ENCODE results near the gene MACROD2. TPM values are rescaled to one million over a fixed set of nuclear protein-coding genes. Genes with fewer than 3 reads are reported as not detected.

Gene MACROD2
- total RNA-seq, 2 experiments from 2014 or later, result not detected

- no peaks in the 10 kb centered on the region for H3K27me3 Mint-ChIP-seq
- peaks cover 10% of the 10 kb centered on the region for H3K9me3 Mint-ChIP-seq
- no peak overlapping the region for H3K4me3 Mint-ChIP-seq
- no peak for DNase-seq
- no peaks in the 10 kb centered on the region for H3K4me1 Mint-ChIP-seq
- no peak overlapping the region for H3K27ac Mint-ChIP-seq
- no peaks in the 10 kb centered on the region for H3K36me3 Mint-ChIP-seq (ENCODE audit: low read depth)
- POLR2A ChIA-PET, result no interaction called here
- CTCF ChIA-PET, result no interaction called here
Measured at GRCh38 chr20:15036948-15037347, 1041.6 kb downstream of the MACROD2 start.

- CTCF ChIA-PET, result no interaction called here
- no peaks in the 10 kb centered on the region for H3K36me3 Mint-ChIP-seq (ENCODE audit: low read depth)
- H3K4me3 Mint-ChIP-seq, result no peak overlapping the region
Measured at GRCh38 chr20:15039088-15039752, 1043.9 kb downstream of the MACROD2 start.

GRCh38 chr20:15042723-15043122 lies 1047.4 kb downstream of the MACROD2 start:
- ChIA-PET POLR2A (no interaction called here), CTCF (no interaction called here)
- H3K9me3 Mint-ChIP-seq, result peaks cover 17% of the 10 kb centered on the region
- H3K27ac Mint-ChIP-seq, result no peak overlapping the region
- H3K27me3 Mint-ChIP-seq, result no peaks in the 10 kb centered on the region
- no peaks in the 10 kb centered on the region for H3K36me3 Mint-ChIP-seq (ENCODE audit: low read depth)
- DNase-seq, result no peak
- H3K4me3 Mint-ChIP-seq, result no peak overlapping the region
- H3K4me1 Mint-ChIP-seq, result no peaks in the 10 kb centered on the region

More at GRCh38 chr20:15039088-15039752, 1043.9 kb downstream of the MACROD2 start:
- Mint-ChIP-seq H3K9me3 (peaks cover 14% of the 10 kb centered on the region), H3K27ac (no peak overlapping the region), H3K27me3 (no peaks in the 10 kb centered on the region), H3K4me1 (no peaks in the 10 kb centered on the region)
- POLR2A ChIA-PET, result no interaction called here
- DNase-seq, result no peak

- Mint-ChIP-seq H3K36me3 (ENCODE audit: low read depth) (no peaks in the 10 kb centered on the region), H3K9me3 (peaks cover 11% of the 10 kb centered on the region), H3K4me3 (no peak overlapping the region), H3K27me3 (no peaks in the 10 kb centered on the region), H3K4me1 (no peaks in the 10 kb centered on the region), H3K27ac (no peak overlapping the region)
- ChIA-PET CTCF (no interaction called here), POLR2A (no interaction called here)
- DNase-seq, result no peak
Measured at GRCh38 chr20:15045246-15045645, 1049.9 kb downstream of the MACROD2 start.

GRCh38 chr20:15047042-15047441 lies 1051.7 kb downstream of the MACROD2 start:
- H3K9me3 Mint-ChIP-seq, result peaks cover 11% of the 10 kb centered on the region
- ChIA-PET CTCF (no interaction called here), POLR2A (no interaction called here)
- H3K27ac Mint-ChIP-seq, result no peak overlapping the region
- H3K4me1 Mint-ChIP-seq, result no peaks in the 10 kb centered on the region
- no peak overlapping the region for H3K4me3 Mint-ChIP-seq
- no peaks in the 10 kb centered on the region for H3K27me3 Mint-ChIP-seq
- H3K36me3 Mint-ChIP-seq (ENCODE audit: low read depth), result no peaks in the 10 kb centered on the region
- no peak for DNase-seq

GRCh38 chr20:15047601-15048000 lies 1052.3 kb downstream of the MACROD2 start:
- no peak for DNase-seq
- no peaks in the 10 kb centered on the region for H3K4me1 Mint-ChIP-seq
- CTCF ChIA-PET, result no interaction called here
- no peak overlapping the region for H3K27ac Mint-ChIP-seq
- no peaks in the 10 kb centered on the region for H3K36me3 Mint-ChIP-seq (ENCODE audit: low read depth)
- H3K4me3 Mint-ChIP-seq, result no peak overlapping the region
- POLR2A ChIA-PET, result no interaction called here
- peaks cover 13% of the 10 kb centered on the region for H3K9me3 Mint-ChIP-seq
- H3K27me3 Mint-ChIP-seq, result no peaks in the 10 kb centered on the region

GRCh38 chr20:15056246-15056645 lies 1060.9 kb downstream of the MACROD2 start:
- Mint-ChIP-seq H3K36me3 (ENCODE audit: low read depth) (no peaks in the 10 kb centered on the region), H3K27ac (no peak overlapping the region), H3K9me3 (peaks cover 8% of the 10 kb centered on the region), H3K4me3 (no peak overlapping the region), H3K4me1 (no peaks in the 10 kb centered on the region), H3K27me3 (no peaks in the 10 kb centered on the region)
- DNase-seq, result no peak
- ChIA-PET POLR2A (no interaction called here), CTCF (no interaction called here)

GRCh38 chr20:15058841-15059240 lies 1063.5 kb downstream of the MACROD2 start:
- no peak for DNase-seq
- ChIA-PET POLR2A (no interaction called here), CTCF (no interaction called here)
- Mint-ChIP-seq H3K27ac (no peak overlapping the region), H3K4me3 (no peak overlapping the region), H3K36me3 (ENCODE audit: low read depth) (no peaks in the 10 kb centered on the region), H3K9me3 (peaks cover 10% of the 10 kb centered on the region), H3K4me1 (no peaks in the 10 kb centered on the region), H3K27me3 (no peaks in the 10 kb centered on the region)

- H3K27ac Mint-ChIP-seq, result no peak overlapping the region
- no peaks in the 10 kb centered on the region for H3K36me3 Mint-ChIP-seq (ENCODE audit: low read depth)
- no peak overlapping the region for H3K4me3 Mint-ChIP-seq
- peaks cover 10% of the 10 kb centered on the region for H3K9me3 Mint-ChIP-seq
- H3K4me1 Mint-ChIP-seq, result no peaks in the 10 kb centered on the region
- H3K27me3 Mint-ChIP-seq, result no peaks in the 10 kb centered on the region
- ChIA-PET CTCF (no interaction called here), POLR2A (no interaction called here)
- no peak for DNase-seq
Measured at GRCh38 chr20:15059438-15059837, 1064.1 kb downstream of the MACROD2 start.

GRCh38 chr20:15060265-15061060 lies 1065.1 kb downstream of the MACROD2 start:
- Mint-ChIP-seq H3K9me3 (peaks cover 10% of the 10 kb centered on the region), H3K27me3 (no peaks in the 10 kb centered on the region), H3K4me3 (no peak overlapping the region), H3K4me1 (no peaks in the 10 kb centered on the region), H3K27ac (no peak overlapping the region), H3K36me3 (ENCODE audit: low read depth) (no peaks in the 10 kb centered on the region)
- ChIA-PET POLR2A (no interaction called here), CTCF (no interaction called here)
- no peak for DNase-seq

- CTCF ChIA-PET, result no interaction called here
- H3K27ac Mint-ChIP-seq, result no peak overlapping the region
- POLR2A ChIA-PET, result no interaction called here
Measured at GRCh38 chr20:15061061-15061430, 1065.7 kb downstream of the MACROD2 start.

GRCh38 chr20:15061955-15062354 lies 1066.6 kb downstream of the MACROD2 start:
- no peak for DNase-seq
- no peak overlapping the region for H3K27ac Mint-ChIP-seq
- H3K9me3 Mint-ChIP-seq, result peaks cover 12% of the 10 kb centered on the region
- POLR2A ChIA-PET, result no interaction called here
- CTCF ChIA-PET, result no interaction called here
- H3K4me3 Mint-ChIP-seq, result no peak overlapping the region
- no peaks in the 10 kb centered on the region for H3K27me3 Mint-ChIP-seq
- H3K36me3 Mint-ChIP-seq (ENCODE audit: low read depth), result no peaks in the 10 kb centered on the region
- H3K4me1 Mint-ChIP-seq, result no peaks in the 10 kb centered on the region

More at GRCh38 chr20:15061061-15061430, 1065.7 kb downstream of the MACROD2 start:
- Mint-ChIP-seq H3K36me3 (ENCODE audit: low read depth) (no peaks in the 10 kb centered on the region), H3K4me3 (no peak overlapping the region), H3K27me3 (no peaks in the 10 kb centered on the region), H3K9me3 (peaks cover 10% of the 10 kb centered on the region), H3K4me1 (no peaks in the 10 kb centered on the region)
- DNase-seq, result no peak

- Mint-ChIP-seq H3K9me3 (peaks cover 12% of the 10 kb centered on the region), H3K27me3 (no peaks in the 10 kb centered on the region), H3K27ac (no peak overlapping the region), H3K4me3 (no peak overlapping the region), H3K4me1 (no peaks in the 10 kb centered on the region), H3K36me3 (ENCODE audit: low read depth) (no peaks in the 10 kb centered on the region)
- POLR2A ChIA-PET, result no interaction called here
- CTCF ChIA-PET, result no interaction called here
- no peak for DNase-seq
Measured at GRCh38 chr20:15063081-15063480, 1067.8 kb downstream of the MACROD2 start.

GRCh38 chr20:15064741-15065140 lies 1069.4 kb downstream of the MACROD2 start:
- Mint-ChIP-seq H3K4me1 (no peaks in the 10 kb centered on the region), H3K4me3 (no peak overlapping the region), H3K27ac (no peak overlapping the region), H3K9me3 (peaks cover 19% of the 10 kb centered on the region), H3K27me3 (no peaks in the 10 kb centered on the region), H3K36me3 (ENCODE audit: low read depth) (no peaks in the 10 kb centered on the region)
- DNase-seq, result no peak
- ChIA-PET POLR2A (no interaction called here), CTCF (no interaction called here)

Measured in activated CD4-positive, alpha-beta memory T cell treated with anti-CD3 and anti-CD28 coated beads, Interleukin-2, amount 10 ng/mL, durations not matched to agents 7 days and 5 days (primary cell).